ENCODE results near the gene CLRN2.

Gene CLRN2, protein sequence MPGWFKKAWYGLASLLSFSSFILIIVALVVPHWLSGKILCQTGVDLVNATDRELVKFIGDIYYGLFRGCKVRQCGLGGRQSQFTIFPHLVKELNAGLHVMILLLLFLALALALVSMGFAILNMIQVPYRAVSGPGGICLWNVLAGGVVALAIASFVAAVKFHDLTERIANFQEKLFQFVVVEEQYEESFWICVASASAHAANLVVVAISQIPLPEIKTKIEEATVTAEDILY

DNA sequence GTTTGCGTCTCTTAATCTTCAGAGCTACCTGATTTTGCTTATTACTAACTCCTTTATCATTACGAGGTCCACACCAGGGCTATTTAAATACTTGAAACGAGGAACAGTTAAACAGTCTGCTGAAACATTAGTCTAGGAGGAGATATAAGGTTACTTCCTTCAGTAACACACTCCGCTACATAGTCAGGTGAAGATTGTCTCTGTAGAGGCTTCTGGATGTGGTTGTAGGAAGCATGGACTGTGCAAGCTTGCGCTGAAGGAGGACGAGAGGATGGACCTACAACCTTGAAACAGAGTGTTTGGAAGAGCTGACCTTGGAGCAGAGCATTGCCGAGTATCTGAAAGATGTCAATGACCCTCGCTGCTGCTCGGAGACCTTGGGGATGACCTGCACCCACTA is at the start of gene CLRN2:
TSS of gene CLRN2 (plus strand) at position 301 of the 400 bp plus-strand sequence. CDS start 102 bp downstream, outside the sequence.
- no peak for DNase-seq

DNA sequence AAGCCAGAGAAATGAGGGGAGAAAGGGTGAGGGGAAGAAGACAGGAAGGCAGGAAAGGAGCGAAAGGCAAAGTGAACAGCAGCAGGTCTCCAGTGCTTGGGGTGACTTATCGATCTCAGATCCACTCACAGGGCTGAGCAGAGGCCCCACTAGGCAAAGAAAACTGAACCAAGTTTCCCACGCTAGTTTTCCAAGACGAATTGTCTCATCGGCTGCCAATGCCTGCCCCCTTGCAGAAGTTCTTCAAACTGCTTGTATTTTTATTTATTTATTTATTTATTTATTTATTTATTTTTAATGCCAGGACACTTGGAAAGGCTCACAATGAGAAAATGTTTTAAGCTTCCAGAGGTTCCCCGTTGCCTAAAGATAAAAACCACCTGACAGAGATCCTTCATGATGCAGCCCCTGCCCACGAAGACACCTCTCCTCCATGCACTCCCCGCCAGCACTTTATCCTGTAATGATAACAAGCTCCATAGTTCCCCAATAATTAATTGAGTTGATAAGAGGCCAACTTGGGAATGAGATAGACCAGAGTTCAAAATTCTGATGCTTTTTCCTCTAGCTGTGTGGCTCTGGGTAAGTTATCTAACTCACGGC is 46.2 kb upstream of the CLRN2 start:
- no peak for DNase-seq

DNA sequence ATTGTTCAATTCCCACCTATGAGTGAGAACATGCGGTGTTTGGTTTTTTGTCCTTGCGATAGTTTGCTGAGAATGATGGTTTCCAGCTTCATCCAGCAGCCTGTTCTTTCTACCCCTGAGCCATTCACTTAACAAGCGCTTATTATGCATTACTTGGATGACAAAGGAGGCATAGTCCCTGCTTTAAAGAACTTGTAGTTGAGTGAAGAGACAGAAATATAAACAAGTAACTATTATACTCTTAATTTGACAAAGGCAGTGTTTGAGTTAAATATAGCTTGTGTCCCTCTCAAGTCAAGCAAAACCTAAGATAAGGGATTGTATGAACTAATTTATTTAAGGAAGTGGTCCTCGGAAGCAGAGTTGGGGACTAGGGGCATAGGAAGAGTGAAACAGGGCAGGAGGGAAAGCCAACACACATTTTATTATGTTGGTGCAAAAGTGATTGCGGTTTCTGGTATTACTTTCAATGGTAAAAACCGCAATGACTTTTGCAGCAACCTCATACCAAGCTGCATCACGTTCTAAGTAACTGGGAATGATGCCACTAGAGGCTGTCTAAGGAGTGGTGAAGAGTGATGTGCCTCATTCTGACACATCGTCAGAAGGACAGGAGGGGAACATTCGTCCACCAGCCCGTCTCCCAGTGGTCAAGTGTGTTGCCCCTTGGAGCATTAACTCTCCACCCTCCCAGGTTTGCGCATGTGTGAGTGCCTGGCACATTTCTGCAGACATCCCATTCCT is 44.9 kb upstream of the CLRN2 start:
- no peak for DNase-seq

DNA sequence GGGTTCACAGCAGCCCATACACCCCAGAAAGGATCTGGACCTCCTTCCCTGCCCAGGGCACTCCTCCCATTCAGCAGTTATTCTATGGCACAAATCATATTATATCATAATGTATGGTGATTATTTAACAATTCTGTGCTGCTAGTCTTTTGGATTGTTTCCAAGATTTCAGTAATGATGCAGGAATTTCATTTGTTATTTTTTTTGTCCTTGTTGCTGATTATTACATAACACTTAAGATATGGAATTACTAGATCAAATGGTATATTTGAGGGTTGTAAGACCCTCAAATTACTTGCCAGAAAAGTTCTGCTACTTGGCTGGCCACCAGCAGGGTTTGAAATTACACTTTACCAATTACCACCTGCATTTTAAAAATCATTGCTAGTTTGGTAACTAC is 39.5 kb upstream of the CLRN2 start:
- DNase-seq: no peak

DNA sequence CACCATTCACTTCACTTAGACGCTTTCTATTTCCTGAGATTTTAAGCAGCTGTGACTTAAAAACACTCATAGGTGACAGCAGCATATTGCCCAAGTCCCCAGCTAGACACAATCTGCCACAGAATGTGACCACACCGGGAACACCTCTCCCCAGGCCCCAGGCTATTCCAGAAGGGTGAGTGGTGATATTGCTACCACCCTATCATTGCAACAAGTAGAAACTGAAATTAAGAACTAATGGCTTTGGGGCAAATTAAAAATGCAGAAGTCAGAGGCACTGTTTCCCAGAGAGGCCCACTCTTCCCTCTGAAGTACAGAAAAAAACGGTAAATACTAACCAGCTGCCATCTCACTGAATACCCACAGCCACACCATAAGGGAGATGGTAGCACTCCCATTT is 38.1 kb upstream of the CLRN2 start:
- no peak for DNase-seq

DNA sequence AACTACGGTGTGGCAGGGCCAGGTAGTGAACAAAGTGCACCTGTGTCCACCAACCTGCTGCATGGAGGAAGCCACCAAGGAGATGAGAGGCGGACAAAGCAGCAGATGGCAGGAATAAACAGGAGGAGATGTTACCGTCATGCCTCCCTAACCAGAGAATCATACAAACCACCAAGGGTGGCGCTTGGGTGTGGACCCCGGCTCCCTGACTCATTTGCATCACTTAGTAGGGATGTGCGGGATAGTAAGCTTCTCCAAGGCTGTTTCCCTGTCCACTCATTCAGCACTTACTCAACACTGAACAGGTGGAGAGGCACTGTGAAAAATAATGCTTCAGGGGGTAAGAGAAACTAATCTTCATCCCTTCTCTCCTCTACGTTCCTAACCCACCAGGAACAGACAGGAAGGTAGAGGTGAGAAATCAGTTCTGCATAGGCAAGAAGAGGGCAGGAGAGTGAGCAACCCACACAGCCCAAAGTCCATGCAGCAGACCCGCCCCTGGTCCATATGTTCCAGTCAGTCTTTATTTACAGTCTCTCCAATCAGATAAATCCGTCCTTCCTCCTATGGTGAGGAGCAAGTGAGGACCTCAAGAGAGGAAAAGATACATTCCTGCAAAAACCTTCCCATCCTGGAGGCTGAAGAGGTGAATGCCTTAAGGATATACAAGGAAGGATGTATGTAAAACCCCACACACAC is 37.0 kb upstream of the CLRN2 start:
- no peak for DNase-seq

DNA sequence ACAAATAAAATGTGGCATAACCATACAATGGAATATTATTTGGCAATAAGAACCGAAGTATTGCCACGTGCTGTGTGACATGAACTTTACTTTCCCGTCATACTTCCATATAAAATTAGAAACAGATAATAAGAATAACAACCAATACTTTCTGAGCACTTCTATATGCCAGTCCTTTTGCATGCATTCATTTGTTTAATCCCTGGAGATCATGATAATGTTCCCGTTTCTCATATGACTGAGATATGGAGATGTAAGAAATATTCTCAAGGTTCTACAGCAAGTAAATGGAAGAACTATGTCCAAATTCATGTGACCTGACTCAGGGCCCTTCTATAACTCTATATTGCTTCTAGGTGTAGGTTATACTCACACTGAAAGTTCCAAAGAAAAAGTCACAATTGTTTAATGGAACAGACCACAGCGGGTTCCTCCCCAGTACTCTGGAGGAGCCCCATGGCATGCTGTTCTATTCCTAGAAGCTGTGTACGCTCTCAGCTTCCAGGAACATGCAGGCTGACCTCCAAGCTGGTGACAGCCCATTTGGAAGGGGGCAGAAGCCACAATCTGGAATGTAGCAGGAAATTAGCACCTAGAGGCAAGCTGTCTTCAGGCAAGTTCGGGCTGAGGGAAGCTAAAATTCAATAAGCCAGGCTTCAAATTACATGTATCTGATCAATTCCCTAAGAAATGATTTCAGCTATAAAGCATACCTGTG is 34.6 kb upstream of the CLRN2 start:
- no peak for DNase-seq

DNA sequence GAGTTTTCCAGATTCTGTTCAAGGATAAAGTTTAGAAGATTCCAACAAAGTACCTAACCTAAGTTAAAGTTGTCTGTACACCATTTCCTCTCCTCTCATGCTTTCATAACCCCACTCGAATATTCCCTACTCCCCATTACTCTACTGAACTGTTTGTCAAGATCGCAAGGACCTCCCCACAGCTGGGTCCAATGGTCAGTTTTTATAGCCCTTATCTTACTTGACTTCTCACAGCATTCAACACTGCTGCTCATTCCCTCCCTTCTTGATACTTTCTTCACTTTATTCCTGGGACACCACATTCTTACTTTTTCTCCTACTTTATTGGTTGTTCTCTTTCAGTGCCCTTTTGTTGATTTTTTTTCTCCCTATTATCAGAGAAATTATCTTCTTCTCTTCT is 34.0 kb upstream of the CLRN2 start:
- DNase-seq: no peak

DNA sequence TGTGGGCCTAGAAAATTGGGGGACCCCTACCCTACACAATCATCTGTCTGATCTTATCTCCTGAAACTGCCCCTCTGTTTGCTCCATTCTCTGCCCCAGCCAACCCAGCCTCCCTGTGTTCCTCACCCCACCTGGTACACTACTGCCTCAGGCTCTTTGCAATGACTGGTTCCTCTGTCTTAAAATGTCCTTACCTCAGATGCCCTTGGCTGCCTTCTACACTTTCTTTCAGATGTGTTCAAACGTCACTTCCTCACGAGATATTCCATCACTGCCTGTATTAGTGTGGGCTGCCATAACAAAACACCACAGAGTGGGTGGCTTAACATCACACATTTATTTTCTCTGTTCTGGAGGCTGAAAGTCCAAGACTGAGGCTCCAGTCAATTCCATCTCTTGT is 32.2 kb upstream of the CLRN2 start:
- no peak for DNase-seq

DNA sequence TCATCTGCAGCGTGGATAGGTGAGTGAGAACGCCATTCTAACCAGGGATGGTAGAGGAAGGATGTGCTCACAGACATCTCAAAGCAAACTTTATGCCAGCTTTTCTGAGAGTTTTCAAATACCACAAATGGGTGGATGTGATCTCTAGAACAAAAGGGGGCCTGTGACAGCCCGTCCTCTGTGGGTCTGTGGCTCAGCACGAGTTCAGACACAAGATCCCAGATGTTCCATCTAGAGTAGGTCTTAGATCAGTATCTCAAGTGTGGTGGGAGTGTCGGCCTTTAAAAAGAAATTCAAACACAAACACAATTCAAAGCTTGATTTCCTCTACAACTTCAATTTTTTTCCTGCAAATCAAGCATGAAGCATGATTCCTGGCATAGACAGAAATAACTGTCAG is 25.8 kb upstream of the CLRN2 start:
- DNase-seq: no peak

DNA sequence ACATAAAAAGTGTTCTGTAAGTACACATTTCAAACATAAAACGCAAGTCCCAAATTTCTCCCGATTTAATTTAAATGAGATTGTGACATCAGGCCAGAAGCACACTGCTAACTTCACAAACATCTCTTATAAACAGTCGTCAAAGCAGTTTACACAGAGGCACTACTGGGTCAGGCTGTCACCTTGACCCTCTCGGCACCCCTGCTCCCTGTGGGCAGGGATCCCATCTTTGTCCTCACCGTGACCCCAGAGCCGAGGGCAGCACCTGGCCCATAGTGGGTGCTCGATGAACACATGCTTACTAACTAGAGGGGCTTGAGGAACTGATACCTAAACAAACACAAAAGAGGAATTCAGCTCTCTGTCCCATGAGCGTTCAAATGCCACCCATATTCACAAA is 25.2 kb upstream of the CLRN2 start:
- DNase-seq: no peak

DNA sequence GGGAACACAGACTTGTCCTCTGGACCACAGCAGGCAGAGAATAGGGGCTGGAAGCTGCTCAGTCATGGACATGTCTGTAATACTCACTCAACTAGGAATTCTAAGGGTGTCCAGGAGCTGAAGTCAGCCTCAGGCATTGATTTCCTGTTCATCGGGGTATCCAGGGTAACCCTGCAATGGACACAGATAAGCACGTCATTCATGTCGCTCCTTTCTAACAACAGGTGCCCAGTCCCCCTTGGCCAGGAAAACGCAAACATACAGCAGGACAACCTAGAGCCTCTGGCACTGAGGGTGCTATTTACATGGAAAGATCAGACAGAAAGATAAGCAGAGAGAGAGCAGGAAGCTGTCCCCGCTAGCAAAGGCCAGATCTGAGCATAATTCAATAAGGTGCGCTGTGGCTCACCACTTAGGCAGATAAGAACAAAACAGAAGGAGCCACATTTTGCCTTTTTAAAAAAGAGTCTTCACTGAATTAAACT is 24.3 kb upstream of the CLRN2 start:
- DNase-seq: no peak

DNA sequence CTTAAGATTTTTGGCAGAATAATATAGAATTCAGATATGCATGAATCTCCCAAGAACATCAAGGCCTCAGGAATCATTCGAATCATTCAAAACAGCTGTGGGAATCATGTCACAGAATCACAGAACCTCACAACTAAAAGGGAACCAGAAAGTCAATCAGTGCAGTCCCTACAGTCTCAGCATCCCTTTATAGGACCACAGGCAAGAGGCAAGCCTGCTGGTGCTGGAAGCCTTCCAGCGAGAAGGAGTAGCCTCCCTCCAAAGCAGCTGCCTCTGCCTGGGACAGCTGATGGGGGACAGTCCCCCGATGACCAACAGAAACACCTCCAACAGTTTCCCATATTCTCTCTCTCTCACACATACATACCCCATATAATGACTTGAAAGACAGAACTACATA is 23.8 kb upstream of the CLRN2 start:
- DNase-seq: no peak

DNA sequence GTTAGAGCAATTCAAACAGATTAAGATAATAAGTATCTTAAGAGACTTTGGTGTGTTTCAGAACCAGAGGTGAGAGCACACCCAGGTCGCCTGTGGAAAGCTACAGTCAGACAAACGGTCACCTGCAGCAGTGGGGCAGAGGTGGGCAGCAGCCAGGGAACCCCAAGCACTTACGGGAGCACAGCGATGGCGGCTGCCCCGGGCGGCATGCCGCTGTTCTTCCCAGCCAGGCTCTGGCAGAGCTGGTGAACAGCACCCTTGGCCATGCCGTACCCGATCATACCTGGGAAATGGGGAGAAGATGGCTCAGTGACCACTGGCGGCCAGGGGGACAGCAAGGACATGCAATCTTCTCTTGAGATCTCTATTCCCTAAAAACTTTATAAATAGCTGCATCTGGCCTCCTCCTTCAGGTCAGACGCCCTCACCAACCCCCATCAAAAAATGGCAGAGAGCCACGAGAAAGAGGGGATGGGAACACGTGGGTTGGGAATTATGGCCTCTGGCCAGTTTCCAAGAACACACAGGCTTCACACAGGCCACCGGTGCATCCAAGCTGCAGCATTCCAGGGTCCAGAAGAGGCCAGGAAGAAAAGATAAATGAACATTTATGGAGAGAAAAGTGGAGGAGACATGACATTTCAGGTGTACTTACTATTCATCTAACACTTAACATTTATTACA is 22.8 kb upstream of the CLRN2 start:
- no peak for DNase-seq

DNA sequence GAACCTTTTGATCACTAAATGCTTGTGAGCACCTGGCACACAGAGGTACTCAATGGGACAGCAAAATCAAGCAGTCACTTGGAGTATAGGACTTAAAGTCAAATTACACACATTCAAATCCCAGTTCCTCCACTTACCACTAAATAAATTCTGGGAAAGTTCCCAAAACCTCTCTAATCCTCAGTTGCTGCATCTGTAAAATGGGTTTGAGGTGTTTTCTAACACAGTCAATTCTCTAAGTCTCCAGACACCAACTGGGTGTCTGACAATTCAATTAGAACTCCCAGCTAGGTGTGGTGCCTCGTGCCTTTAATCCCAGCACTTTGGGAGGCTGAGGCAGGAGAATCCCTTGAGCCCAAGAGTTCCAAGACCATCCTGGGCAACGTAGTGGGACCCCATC is 22.1 kb upstream of the CLRN2 start:
- DNase-seq: no peak

DNA sequence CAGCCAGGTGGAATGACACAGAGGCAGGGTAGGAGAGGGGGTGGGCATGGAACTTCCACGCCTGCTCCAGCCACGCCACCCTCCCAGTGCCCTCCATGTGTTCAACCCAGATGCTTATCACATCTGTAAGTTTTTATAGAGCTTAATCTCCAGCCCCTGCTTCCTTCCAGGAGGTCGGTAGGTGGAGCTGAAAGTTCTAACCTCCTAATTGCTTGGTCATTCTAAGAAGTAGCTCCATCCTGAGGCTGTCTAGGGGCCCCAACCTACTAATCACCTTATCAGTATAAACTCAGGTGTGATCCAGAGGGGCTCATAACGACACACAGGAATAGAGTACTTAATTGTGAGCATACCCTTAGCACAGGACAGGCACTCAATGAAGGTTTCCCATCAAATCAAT is 21.3 kb upstream of the CLRN2 start:
- no peak for DNase-seq

DNA sequence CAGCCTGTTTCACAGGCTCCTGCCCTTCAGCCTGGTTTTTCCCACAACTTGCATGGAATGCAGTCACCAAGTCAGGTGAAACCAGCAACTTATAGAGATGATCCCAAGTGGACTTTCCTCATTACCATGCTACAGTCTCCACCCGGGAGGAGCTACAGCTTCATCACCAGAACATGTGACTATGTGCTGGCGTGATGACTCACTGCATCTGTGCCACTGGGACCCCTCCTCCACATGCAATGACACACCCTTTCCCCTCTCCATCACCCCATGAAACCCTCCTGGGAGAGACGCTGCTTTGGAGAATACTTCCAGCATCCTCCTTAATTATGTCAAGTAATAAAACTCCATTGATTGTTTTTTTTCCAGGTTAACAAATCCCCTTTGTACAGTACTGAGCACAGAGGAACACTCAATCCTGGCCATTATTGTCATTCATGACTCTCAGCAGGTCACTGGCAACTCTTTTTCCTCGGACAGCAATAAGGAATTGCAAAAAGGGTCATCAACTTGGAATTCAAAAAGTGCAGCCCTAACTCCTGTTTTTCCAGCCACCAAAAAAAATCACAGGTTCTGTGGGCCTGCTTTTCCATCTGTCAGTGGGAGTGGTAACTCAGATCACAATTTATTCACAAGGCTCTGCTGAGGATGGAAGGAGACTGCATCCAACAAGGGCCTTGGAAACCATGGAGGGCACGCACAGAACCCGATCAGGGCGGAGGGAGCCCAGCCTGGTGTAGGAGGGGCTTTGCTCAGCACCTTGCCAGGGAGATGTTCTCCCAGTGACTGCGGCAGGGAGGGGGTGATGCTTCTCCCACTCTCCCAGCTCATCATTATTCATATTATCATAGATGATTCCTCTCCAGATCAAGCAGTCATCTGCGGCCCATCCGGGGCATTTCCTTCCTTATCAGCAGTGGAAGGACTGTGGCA is 20.4 kb upstream of the CLRN2 start:
- DNase-seq: peak; percentile 13 to 51

DNA sequence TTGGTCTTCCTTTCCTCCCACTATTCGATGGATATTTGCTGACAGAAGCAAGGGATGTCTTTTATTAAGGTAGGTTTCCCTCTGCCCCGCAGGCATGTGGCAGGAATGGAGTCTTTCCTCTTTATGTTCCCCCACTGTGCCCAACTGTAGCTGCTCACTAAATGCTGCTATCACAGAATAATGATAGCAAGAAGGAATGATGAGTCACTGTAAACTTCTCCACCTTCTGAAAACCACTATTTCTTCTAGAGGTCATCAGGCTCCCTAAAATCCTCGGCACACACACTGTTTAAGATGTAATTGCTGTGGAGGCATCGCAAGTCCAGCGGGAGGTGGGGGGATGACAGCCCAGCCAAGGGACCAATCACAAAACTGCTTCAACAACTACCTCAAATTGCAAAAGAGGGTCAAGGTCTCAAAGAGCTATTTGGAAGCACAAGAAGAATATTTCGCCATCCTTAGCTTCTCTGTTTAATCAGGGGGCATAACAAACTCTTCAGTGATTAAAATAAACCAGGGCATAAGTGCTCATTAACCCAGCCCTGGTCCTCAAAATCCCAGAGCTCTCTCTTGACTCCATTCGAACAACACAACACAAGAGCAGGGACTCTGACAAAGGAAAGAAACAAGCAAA is 17.0 kb upstream of the CLRN2 start:
- no peak for DNase-seq

DNA sequence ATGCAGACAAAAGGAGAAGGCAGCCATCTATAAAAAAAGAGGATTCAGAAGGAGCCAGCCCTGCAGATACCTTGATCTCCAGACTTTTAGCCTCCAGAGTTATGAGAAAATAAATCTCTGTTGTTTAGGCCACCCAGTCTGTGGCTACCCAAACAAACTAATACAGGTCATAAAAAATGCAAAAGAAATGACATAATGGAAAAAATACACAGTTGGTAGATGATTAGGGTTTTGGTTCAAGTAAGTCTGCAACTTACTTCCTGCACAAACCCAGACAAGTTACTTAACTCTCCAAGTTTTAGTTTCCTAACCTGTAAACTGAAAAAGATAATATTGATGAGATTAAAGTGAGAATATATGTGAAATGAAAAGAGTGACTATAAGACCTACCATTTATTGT is 14.4 kb upstream of the CLRN2 start:
- no peak for DNase-seq

DNA sequence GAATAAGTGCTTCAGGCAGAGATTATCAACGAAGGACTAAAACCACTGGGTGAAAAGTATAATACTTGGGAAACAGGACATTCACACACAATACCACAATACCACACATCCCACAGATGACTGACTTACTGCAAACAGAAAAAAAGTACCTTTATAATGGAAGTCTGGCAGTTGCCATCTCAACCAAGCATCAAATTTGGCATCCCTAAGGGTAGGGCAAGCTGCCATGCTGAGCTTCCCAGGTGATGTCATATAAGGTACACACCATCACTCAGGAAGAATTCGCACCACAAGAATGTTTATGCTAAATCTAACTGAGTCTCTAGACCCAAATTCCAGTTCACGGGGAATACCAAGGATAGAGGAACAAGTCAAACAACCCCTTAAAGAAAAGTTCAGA is 12.2 kb upstream of the CLRN2 start:
- no peak for DNase-seq

DNA sequence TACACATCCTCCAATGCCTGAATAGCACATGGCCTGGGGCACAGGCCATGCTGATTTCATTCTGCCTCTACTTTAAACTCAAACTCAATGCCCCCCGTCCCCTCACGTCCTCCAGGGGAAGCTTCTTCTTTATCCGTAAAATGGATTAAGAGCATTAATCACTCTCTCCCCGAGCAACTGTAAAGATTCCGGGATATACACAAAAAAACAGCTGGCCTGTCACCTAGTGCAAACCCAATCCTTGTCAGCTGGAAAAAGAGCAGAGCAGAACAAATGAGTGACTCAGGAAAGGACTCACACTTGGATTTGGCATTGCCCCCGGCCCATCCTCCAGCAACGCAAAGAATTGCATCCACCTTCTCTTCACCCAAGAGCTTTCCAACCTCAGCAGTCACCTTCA is 10.9 kb upstream of the CLRN2 start:
- no peak for DNase-seq
